HL-60/S4 (cell line): ENCODE data around the gene RHBDL1.

ENCODE experiments used
- in situ Hi-C: fragments of 300-500 bp; cut with MboI; formaldehyde crosslinking; loops from 2 replicates; pipeline ENCODE4 v1.14.3; 2022; ENCODE audit warnings: low sequenced_read_pairs

Gene RHBDL1

GRCh38 chr16:671353-672131 lies 3.9 kb upstream of the RHBDL1 start:
- in situ Hi-C loops = no loop called here

- in situ Hi-C loops = no loop called here
These were observed 3.1 kb upstream of the RHBDL1 start for GRCh38 chr16:672371-672770.

GRCh38 chr16:672851-673250 lies 2.6 kb upstream of the RHBDL1 start:
- in situ Hi-C loops = no loop called here

GRCh38 chr16:673399-673991 lies 2.0 kb upstream of the RHBDL1 start:
- in situ Hi-C loops = no loop called here

GRCh38 chr16:674214-674881 lies 1.1 kb upstream of the RHBDL1 start:
- in situ Hi-C loops = no loop called here

GRCh38 chr16:675884-676564 lies 553 bp downstream of the RHBDL1 start:
- in situ Hi-C loops = no loop called here

GRCh38 chr16:676565-676902 lies 1.1 kb downstream of the RHBDL1 start:
- in situ Hi-C loops = no loop called here

- in situ Hi-C loops = no loop called here
These were observed 1.4 kb downstream of the RHBDL1 start for GRCh38 chr16:676913-677312.

GRCh38 chr16:677316-678190 lies 2.1 kb downstream of the RHBDL1 start:
- in situ Hi-C loops = no loop called here

GRCh38 chr16:678209-678857 lies 2.9 kb downstream of the RHBDL1 start:
- in situ Hi-C loops = no loop called here

- in situ Hi-C loops = no loop called here
These were observed 3.7 kb downstream of the RHBDL1 start for GRCh38 chr16:678858-679813.

GRCh38 chr16:679814-680624 lies 4.5 kb downstream of the RHBDL1 start, which contains the start of gene STUB1:
STUB1 (plus strand) TSS chr16:680410; CDS start chr16:680526, 116 bp downstream.
- in situ Hi-C loops = no loop called here

- in situ Hi-C loops = no loop called here
These were observed 5.1 kb downstream of the RHBDL1 start for GRCh38 chr16:680625-680945.

GRCh38 chr16:680967-681745 lies 5.7 kb downstream of the RHBDL1 start:
- in situ Hi-C loops = no loop called here

GRCh38 chr16:681746-682427 lies 6.4 kb downstream of the RHBDL1 start:
- in situ Hi-C loops = no loop called here

- in situ Hi-C loops = no loop called here
These were observed 7.3 kb downstream of the RHBDL1 start for GRCh38 chr16:682493-683395.
